Sigmoid colon (tissue), 4 donors: Measurements from ENCODE around the gene EFCAB8.

Source experiments
- CTCF ChIP-seq, 4 experiments: fragments of 450-650 bp in 3 of 4; fragments of 200-600 bp in 1 of 4; IDR thresholded peaks; one replicate each; pipeline ENCODE4 v1.5.1; 2016 to 2019; ENCODE audit warnings: antibody characterized with exemption in 4 of 4, mild to moderate bottlenecking in 3 of 4, moderate library complexity in 2 of 4
- EP300 ChIP-seq, 4 donors: sonication (generic); formaldehyde crosslinking; IDR thresholded peaks; one replicate each; pipeline ENCODE4 v1.6.1; 2017; ENCODE audit warnings: antibody characterized with exemption in 4 of 4
- POLR2A ChIP-seq, 2 donors: fragments of 450-650 bp; IDR thresholded peaks; one replicate each; pipeline ENCODE4 v1.6.1; 2016; ENCODE audit warnings: antibody characterized with exemption in 2 of 2, mild to moderate bottlenecking in 2 of 2, moderate library complexity in 2 of 2

GRCh38 chr20:32991792-32992641, 133.3 kb downstream of the EFCAB8 start:
- TF ChIP-seq CTCF (IDR thresholded peaks at IDR 0.05), result no peak
- no peak for TF ChIP-seq POLR2A (IDR thresholded peaks at IDR 0.05)
- TF ChIP-seq EP300 (IDR thresholded peaks at IDR 0.05), result no peak
